NCI-H82 (cell line): Measurements from ENCODE around the gene AZU1.
"Not testable (repeated sequence)": the region's sequence is repeated elsewhere in the genome, so short reads cannot be mapped to it uniquely, and the experiment has no call there.

Experiments used
- DNase-seq: peaks from one replicate; lab custom pipeline; 2025; lab: John Stamatoyannopoulos, UW

Gene AZU1

DNA sequence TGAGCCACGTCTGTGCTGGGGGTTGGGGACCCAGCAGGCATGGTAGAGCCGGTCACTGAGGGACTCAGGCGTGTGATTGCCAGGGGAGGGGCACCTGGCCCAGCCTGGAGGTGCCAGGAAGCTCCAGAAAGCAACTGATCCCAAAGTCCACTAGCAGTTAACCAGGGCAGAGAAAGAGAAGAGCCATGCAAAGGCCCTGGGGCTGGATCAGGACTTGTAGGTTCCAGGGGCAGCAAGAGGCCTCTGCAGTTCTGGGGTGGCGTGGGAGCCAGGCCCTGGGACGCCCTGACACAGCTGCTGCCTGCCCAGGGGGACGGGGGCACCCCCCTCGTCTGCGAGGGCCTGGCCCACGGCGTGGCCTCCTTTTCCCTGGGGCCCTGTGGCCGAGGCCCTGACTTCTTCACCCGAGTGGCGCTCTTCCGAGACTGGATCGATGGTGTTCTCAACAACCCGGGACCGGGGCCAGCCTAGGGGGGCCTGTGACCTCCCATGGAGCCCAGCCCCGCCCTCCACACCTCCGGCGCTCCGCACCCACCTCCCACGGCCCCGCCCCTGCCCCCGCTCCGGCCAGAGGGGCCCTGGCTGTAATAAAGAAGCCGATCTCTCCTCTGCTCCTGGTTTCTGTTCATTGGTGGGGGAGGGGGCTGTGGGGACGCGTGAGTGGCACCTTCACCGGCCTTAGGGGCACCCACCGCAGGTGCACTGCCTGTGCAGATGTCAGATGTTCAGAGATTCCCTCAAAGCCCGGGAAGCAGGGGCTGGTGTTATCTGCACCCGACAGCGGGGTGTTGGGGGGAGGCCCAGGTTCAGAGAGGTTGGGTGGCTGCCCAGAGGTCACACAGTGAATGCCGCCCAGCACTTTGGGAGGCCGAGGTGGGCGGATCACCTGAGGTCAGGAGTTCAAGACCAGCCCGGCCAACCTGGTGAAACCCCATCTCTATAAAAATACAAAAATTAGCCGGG, 4.1 kb downstream of the AZU1 start:
- DNase-seq = no peak

DNA sequence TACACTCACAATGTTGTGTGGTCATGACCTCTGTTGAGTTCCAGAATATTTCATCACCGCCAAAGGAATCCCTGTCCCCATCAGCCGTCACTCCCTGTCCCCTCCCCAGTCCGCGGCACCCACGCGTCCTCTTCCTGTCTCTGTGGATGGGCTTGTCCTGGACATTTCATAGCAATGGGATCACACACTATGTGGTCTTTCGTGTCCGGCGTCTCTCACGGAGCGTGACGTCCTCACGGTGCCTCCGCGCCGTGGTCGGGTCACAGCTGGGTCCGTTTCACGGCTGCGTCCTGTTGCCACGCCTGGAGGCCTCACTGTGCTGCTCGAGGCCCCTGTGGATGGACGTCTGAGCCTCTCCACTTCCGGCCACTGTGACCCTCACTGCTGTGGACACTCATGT, 6.6 kb downstream of the AZU1 start:
- DNase-seq = no peak

DNA sequence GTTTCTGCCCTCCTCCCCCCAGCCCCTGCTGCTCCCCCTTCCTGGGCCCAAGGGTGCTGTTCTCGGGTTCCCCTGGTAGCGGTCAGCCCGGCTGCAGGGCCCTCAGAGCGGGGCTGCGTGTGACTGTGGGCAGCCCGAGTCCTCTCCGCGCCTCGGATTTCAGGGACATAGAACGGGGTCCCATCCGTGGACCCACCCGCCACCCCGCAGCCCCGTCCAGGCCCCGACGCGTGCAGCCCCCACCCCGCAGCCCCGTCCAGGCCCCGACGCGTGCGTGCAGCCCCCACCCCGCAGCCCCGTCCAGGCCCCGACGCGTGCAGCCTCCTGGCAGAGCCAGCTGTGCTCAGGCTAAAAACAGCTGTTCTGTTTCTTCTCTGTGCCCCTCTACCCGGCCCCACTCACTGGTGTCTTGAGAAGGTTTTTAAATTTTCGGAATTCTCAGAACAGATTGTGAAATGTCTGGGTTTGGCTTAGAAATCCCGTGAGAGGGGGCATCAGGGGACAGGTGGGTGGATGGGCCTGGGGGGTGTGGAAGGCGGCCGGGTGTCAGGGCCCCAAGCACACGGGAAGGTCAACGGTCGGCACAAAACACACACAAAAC, 7.7 kb downstream of the AZU1 start:
- no peak for DNase-seq

DNA sequence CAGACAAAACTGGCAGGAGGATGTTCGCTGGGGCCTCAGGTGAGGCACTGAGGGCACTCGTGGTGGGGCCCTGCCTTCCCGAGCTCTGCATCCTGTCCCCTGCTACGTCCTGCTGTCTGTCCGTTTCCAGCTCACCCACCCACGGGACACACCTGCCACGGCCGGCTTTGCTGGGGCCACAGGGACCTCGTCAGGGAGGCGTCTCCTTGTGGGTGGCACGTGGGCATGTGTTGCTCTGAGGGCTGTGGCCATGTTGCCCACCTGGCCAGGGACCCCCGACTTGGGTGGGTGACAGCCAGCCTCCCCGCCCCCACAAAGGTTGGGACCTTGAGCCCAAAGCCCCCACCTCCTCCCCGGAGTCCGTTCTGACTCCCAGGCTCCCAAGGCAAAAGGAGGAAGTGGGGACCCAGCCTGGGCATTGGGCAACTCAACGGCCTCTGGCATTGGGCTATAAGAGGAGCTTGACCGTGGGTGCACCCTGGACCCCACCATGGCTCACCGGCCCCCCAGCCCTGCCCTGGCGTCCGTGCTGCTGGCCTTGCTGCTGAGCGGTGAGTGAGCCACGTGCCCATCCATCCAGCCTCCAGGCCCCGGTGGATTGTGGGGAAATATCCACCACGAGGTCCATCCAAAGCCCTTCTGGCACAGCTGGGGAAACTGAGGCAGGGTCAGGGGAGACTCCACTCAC, 13.0 kb downstream of the AZU1 start, which contains the start of gene PRTN3:
PRTN3 (plus strand) TSS at position 481 of the 688 bp plus-strand sequence; CDS start at position 491, 10 bp downstream.
- DNase-seq = no peak

DNA sequence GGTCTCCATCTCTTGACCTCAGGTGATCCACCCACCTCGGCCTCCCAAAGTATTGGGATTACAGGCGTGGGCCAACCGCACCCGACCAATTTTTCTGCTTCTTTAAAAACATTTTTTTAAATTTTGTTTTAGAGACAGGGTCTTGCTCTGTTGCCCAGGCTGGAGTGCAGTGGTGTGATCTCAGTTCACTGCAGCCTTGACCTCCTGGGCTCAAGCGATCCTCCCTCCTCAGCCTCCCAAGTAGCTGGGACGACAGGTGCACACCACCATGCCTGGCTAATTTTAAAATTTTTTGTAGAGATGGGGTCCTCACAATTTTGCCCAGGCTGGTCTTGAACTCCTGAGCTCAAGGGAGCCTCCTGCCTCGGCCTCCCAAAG, 15.2 kb downstream of the AZU1 start:
- DNase-seq = not testable (repeated sequence)

DNA sequence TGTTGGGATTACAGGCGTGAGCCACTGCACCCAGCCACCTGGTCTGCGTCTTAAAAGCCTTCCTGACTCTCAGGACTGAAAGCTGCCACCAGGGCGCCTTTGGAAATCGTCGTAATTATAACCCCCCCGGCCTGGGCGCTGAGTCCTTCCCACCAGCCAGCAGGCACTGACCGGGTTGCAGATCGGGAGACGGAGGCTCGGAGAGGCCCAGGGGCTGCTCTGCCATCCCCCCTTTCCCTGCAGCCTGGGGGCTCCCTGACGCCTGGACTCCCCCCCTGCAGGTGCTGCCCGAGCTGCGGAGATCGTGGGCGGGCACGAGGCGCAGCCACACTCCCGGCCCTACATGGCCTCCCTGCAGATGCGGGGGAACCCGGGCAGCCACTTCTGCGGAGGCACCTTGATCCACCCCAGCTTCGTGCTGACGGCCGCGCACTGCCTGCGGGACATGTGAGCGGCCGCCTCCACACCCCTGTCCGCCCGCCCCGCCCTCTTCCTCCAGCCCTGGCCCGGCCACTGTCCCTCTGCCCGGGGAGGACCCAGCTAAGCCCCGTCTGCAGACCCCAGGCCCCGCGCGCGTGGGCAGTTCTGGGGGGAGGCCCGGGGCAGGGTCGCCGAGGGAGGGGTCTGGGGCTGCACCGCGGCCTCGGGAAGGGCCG, 15.7 kb downstream of the AZU1 start:
- peak; percentile 29 for DNase-seq

DNA sequence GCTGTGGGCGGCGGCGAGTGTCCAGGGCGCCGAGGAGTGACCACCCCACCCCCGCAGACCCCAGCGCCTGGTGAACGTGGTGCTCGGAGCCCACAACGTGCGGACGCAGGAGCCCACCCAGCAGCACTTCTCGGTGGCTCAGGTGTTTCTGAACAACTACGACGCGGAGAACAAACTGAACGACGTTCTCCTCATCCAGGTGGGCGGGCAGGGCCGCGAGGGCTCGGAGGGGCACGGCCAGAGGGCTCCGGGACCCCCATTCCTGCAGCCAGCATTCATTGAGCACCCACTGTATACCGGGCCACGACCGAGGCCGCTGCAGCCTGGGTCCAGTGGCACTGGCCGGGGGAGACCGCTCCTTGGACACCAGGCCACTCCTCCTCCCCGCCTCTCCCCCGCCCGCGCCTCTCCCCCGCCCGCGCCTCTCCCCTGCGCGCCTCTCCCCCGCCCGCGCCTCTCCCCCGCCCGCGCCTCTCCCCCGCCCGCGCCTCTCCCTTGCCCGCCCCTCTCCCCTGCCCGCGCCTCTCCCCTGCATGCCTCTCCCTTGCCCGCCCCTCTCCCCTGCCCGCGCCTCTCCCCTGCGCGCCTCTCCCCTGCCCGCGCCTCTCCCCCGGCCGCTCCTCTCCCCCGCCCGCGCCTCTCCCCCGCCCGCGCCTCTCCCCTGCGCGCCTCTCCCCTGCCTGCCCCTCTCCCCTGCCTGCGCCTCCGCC, 16.4 kb downstream of the AZU1 start:
- DNase-seq = no peak

DNA sequence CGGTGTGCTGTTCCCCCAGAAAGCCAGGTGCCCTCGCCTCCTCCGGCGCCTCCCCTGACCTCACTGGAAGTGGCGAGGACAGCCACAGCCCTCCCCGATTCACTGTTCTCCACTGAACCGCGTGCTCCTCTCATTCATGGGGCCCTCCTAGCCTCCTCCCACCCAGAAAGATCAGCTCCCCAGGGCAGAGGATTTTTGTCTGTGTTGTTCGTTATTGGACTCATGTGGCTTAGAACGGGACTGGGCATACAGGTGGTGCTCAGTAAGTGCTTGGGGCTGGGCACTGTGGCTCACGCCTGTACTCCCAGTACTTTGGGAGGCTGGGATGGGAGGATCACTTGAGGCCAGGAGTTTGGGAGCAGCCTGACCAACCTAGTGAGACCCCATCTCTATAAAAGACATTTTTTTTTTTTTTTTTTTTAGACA, 16.9 kb downstream of the AZU1 start:
- DNase-seq = no peak

DNA sequence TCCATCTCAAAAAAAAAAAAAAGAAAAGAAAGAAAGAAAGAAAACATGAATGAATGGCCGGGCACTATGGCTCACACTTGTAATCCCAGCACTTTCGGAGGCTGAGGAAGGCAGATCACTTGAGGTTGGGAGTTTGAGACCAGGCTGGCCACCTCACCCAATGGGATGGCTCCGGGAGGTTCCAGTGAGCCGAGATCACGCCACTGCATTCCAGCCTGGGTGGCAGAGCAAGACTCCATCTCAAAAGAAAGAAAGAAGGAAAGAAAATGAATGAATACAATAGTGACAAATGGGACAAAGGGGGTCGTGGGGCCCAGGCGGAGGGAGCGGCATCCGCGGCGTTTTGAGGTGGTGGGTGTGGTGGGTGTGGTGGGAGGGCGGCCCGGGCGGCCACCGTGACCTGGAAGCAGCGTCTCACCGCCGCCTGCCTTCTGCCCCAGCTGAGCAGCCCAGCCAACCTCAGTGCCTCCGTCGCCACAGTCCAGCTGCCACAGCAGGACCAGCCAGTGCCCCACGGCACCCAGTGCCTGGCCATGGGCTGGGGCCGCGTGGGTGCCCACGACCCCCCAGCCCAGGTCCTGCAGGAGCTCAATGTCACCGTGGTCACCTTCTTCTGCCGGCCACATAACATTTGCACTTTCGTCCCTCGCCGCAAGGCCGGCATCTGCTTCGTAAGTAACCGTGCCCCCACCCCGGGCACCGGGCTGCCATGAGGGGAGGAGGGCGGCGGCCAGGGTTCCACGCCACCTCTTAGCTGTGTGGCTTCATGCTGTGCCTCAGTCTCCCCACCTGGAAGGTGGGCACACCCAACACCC, 18.3 kb downstream of the AZU1 start:
- DNase-seq = no peak

DNA sequence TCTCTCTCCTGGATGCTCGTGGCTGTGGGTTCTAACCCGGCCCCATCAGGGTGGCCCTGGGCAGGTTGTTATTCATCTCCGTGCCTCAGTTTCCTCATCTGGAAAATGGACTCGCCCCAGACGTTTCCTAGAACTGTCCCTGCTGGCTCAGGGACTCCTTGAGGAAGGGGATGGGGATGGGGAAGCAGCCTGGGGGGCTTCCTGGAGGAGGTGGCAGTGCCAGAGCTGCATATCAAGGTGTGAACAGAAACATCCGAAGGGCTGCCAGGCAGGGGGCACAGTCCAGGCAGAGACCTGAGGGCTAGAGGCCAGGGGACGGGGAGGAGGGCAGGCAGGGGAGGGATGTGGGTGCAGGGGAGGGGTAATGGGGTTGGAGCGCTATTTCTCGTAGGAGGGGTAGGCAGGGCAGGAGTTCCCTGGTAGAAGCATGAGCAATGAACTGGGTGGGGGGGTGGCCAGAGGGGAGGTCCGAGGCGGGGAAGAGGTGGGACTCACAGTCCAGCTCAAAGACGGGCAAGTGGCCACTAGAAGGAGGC, 20.8 kb downstream of the AZU1 start:
- DNase-seq = no peak

DNA sequence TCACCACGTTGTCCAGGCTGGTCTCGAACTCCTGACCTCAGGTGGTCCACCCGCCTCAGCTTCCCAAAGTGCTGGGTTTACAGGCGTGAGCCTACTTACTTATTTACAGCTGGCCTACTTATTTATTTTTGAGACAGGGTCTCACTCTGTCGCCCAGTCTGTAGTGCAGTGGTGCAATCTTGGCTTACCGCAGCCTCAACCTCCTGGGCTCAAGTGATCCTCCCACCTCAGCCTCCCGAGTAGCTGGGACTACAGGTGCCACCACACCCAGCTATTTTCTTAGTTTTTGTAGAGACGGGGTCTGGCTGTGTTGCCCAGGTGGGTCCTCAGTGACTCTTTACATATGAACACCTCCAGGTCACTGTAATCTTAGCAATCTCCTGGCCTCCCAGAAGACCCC, 21.6 kb downstream of the AZU1 start:
- DNase-seq = not testable (repeated sequence)

DNA sequence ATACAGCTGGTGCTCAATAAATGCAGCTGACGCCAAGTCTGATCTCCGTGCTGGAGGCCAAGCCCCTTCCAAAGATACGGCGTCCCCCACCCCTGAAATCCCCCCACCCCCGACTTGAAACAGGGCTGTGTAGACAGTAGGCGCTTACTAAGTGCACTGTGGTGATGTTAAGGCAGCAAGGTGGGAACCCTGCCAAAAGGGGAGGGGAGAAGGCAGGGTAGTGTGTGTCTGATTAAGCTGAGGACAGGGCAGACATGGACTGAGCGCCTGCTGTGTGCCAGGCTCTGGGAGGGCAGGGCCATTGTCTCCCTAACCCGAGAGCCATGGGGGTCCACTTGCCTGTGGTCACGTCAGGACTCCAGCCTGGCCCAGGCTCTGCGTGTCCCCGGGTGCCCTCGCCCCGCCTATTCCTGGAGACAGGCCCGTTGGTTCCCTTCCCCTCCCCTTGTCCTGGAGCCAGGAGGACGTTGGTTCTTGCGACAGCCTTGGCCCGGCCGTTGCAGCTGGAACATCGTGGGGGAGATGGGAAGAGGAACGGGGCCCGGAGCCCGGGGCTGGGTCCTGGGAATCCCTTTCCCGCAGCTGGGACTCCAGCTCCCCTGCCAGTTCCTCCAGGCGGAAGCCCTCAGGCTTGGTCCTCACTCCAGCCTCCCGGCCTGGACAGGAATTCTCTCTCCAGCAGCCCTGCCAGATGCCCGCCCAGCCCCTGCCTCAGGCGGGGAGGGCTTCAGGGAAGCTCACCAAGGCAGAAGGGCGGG, 22.8 kb downstream of the AZU1 start:
- peak; percentile 54 for DNase-seq

DNA sequence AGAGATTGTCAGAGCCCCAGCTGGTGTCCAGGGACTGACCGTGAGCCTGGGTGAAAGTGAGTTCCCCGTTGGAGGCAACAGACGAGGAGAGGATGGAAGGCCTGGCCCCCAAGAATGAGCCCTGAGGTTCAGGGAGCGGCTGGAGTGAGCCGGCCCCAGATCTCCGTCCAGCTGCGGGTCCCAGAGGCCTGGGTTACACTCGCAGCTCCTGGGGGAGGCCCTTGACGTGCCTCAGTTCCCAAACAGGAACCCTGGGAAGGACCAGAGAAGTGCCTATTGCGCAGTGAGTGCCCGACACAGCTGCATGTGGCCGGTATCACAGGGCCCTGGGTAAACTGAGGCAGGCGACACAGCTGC, 23.3 kb downstream of the AZU1 start:
- no peak for DNase-seq

DNA sequence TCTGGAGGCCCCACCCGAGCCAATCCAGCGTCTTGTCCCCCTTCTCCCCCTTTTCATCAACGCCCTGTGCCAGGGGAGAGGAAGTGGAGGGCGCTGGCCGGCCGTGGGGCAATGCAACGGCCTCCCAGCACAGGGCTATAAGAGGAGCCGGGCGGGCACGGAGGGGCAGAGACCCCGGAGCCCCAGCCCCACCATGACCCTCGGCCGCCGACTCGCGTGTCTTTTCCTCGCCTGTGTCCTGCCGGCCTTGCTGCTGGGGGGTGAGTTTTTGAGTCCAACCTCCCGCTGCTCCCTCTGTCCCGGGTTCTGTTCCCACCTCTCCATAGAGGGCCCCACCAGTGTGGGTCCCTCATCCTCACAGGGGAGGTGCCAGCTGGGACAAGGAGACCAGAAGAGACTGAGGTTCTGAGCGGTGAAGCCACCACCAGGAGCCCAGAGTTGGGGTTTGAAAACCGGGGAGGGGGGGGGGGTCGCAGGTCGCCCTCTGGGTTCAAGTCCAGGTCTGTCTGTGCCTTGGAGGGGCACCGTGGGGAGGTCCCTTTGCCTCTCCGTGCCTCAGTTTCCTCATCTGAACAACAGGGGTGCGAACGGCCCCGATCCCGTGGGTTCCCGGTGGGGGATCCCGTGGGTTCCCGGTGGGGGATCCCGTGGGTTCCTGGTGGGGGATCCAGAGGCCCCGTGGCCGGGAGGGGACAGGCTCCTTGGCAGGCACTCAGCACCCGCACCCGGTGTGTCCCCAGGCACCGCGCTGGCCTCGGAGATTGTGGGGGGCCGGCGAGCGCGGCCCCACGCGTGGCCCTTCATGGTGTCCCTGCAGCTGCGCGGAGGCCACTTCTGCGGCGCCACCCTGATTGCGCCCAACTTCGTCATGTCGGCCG, 24.7 kb downstream of the AZU1 start, which contains the start of gene ELANE:
ELANE (plus strand) TSS at position 168 of the 878 bp plus-strand sequence; CDS start at position 194, 26 bp downstream.
- DNase-seq = no peak

DNA sequence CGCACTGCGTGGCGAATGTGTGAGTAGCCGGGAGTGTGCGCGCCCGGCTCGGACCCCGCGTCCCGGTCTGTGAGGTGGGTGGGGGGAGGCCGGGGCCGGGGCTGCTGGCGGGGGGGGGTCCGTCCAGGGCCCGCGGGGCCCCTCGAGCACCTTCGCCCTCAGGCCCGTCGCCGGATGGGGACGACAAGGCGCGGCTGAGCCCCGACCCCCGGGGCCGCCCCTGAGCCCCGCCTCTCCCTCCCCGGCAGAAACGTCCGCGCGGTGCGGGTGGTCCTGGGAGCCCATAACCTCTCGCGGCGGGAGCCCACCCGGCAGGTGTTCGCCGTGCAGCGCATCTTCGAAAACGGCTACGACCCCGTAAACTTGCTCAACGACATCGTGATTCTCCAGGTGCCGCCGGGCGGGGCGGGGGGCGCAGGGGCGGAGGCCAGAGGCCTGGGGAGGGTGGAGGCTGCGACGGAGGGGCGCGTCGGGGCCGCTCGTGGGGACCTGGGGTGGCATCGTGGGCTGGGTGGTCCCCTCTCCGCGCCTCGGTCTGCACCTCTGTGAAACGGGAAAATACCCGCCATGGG, 25.5 kb downstream of the AZU1 start:
- DNase-seq = no peak

DNA sequence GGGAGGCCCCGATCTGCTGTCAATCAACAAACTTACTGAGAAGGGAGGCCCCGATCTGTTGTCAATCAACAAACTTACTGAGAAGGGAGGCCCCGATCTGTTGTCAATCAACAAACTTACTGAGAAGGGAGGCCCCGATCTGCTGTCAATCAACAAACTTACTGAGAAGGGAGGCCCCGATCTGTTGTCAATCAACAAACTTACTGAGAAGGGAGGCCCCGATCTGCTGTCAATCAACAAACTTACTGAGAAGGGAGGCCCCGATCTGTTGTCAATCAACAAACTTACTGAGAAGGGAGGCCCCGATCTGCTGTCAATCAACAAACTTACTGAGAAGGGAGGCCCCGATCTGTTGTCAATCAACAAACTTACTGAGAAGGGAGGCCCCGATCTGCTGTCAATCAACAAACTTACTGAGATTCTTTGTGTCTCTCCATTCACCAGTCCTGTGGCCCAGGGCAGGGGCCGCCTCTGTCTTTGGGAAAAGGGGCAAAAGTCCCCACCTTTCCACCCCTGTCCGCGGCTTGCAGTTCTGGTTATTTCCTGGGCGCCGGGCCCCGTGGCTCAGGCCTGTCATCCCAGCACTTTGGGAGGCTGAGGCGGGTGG, 26.1 kb downstream of the AZU1 start:
- not testable (repeated sequence) for DNase-seq

DNA sequence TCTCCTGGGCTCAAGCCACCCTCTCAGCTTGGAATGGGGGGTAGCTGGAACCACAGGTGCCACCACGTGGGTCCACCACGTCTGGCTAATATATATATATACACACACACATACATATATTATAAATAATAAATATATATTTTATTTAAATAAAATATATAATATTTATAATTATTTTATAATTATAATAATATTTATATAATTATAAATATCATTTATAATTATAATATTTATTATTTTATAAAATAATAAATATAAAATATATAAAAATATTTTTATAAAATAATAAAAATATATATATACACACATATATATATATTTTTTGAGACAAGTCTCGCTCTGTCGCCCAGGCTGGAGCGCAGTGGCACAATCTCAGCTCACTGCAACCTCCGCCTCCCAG, 26.9 kb downstream of the AZU1 start:
- peak; percentile 18 for DNase-seq

DNA sequence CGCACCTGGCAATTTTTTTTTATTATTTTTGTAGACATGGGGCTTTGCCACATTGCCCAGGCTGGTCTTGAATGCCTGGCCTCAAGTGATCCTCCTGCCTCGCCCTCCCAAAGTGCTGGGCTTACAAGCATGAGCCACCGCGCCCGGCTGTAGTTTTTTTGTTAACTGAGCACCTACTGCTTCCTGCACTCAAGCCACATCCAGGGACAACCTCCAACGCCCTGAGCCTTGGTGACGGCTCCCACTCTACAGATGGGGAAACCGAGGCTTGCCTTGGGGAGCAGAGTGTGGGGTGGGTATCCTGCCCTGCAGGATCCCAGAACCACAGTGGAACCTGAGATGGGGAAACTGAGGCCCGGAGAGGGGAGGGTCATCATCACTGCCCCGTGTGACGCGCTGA, 27.5 kb downstream of the AZU1 start:
- no peak for DNase-seq
